HepG2 (cell line): Measurements from ENCODE around the gene DNAJB11. TPM values are rescaled to one million over a fixed set of nuclear protein-coding genes. Genes with fewer than 3 reads are reported as not detected.
A peak's percentile ranks its signal among the peaks of the same experiment; 100 is the strongest.

ENCODE experiments used
- CREB1 ChIP-seq, 2 experiments: fragments of 450-650 bp in 1 of 2; IDR thresholded peaks; 2 replicates each; pipeline ENCODE4 v1.6.1; 2016 to 2017; ENCODE audit warnings: control low read depth in 1 of 2, mild to moderate bottlenecking in 1 of 2, missing compliant biosample characterization in 1 of 2, missing genetic modification characterization in 1 of 2
- ESRRA ChIP-seq: sonication (generic); formaldehyde crosslinking; IDR thresholded peaks from 2 replicates; pipeline ENCODE4 v1.5.1; 2020; ENCODE audit warnings: mild to moderate bottlenecking, low read depth, missing genetic modification reagents
- IRF2 ChIP-seq: IDR thresholded peaks from 2 replicates; pipeline ENCODE4 v1.6.1; 2018; ENCODE audit warnings: missing genetic modification reagents, missing compliant biosample characterization
- KDM6A ChIP-seq: IDR thresholded peaks from 2 replicates; pipeline ENCODE4 v1.6.1; 2016; ENCODE audit warnings: low read depth
- ZNF260 ChIP-seq: sonication (generic); formaldehyde crosslinking; IDR thresholded peaks from 2 replicates; pipeline ENCODE4 v1.4.0; 2020; ENCODE audit warnings: missing genetic modification reagents, low read depth, mild to moderate bottlenecking, borderline replicate concordance
- ZNF431 ChIP-seq: sonication (generic); formaldehyde crosslinking; IDR thresholded peaks from 2 replicates; pipeline ENCODE4 v1.9.0; 2022; ENCODE audit warnings: missing genetic modification reagents, low read depth, mild to moderate bottlenecking, borderline replicate concordance
- polyA plus RNA-seq, 8 experiments: library from polyadenylated mRNA; depleted of rRNA in 3 of 8; stranded (reverse) in 7 of 8; unstranded in 1 of 8; fragments of >200 nt; fragmentation: Illumina TruSeq in 4 of 8; extraction: Trizol in 4 of 8; gene quantifications; 2 replicates each; pipeline versions ENCODE4 v1.2.1 to v1.2.3, GENCODE V29; 2011 to 2016; ENCODE audit warnings: low read depth in 4 of 8, missing spikeins in 1 of 8, mixed read lengths in 1 of 8; ENCODE audit not compliant: insufficient read depth in 1 of 8
- total RNA-seq, 5 experiments: library from RNA; depleted of rRNA; stranded (reverse); fragments of >200 nt; fragmentation: Illumina TruSeq; extraction: Trizol; gene quantifications; 2 replicates each; pipeline ENCODE4 v1.2.3, GENCODE V29; 2016; ENCODE audit warnings: low read depth in 1 of 5
- TF ChIP-seq, protein P1 (sequence below): IDR thresholded peaks from 2 replicates; pipeline ENCODE4 v1.6.1; 2016; ENCODE audit warnings: low read depth, borderline replicate concordance
- TF ChIP-seq, protein P2 (sequence below): sonication (generic); formaldehyde crosslinking; IDR thresholded peaks from 2 replicates; pipeline ENCODE4 v1.8.0; 2022; ENCODE audit warnings: mild to moderate bottlenecking, missing genetic modification reagents, borderline replicate concordance
- TF ChIP-seq, protein P3 (sequence below): conservative IDR thresholded peaks from 2 replicates; pipeline ENCODE4 v1.6.1; 2018; ENCODE audit warnings: missing genetic modification reagents
- TF ChIP-seq, protein P4 (sequence below): IDR thresholded peaks from 2 replicates; pipeline ENCODE4 v1.4.0; 2020; ENCODE audit warnings: mild to moderate bottlenecking, missing genetic modification reagents
- TF ChIP-seq, protein P5 (sequence below): sonication (generic); formaldehyde crosslinking; IDR thresholded peaks from 2 replicates; pipeline ENCODE4 v1.9.0; 2021; ENCODE audit warnings: missing genetic modification reagents, borderline replicate concordance
- TF ChIP-seq, protein P6 (sequence below): sonication (generic); formaldehyde crosslinking; IDR thresholded peaks from 2 replicates; pipeline ENCODE4 v1.4.0; 2020; ENCODE audit warnings: missing genetic modification reagents, borderline replicate concordance

The DNAJB11 gene
- total and polyA plus RNA-seq, 2 of the 13 experiments (the other 11 are each of a cell fraction or from before 2014, with no cell fraction given), result 41.0 to 132 TPM

DNA sequence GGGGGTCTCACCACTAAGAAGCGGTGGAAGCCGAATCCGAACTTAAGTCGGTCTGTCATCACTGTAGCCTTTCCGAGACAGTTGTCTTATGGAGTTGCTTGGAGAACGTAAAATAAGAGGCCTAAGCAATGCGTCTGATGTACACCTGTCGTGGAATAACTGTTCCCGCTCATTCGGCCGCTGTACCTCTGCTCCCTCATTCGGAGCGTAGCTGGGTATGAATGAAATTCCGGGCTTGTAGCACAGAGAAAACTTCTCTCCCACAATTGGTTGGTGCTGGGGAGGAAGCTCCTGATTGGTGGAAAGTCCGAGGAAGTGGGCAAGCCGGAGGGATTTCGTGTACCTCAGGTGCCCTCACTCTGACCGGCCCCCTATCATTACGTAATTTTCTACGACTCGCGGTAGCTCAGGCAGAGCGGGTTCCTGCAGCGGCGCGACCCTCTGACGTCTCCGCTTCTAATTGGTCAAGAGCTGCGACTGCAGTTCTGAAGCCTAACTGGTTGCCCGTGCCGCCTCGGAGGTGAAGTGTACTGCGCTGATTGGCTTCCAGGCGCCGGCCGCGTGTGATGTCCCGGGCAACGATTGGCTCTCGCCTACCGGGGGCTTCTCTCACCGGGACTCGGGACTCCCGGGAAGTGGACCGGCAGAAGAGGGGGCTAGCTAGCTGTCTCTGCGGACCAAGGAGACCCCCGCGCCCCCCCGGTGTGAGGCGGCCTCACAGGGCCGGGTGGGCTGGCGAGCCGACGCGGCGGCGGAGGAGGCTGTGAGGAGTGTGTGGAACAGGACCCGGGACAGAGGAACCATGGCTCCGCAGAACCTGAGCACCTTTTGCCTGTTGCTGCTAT is at the start of gene DNAJB11 (continued):
- TF ChIP-seq, protein P1, sequence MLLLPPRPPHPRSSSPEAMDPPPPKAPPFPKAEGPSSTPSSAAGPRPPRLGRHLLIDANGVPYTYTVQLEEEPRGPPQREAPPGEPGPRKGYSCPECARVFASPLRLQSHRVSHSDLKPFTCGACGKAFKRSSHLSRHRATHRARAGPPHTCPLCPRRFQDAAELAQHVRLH (CRISPR knock-in tag), result no peak
- TF ChIP-seq, protein P2, sequence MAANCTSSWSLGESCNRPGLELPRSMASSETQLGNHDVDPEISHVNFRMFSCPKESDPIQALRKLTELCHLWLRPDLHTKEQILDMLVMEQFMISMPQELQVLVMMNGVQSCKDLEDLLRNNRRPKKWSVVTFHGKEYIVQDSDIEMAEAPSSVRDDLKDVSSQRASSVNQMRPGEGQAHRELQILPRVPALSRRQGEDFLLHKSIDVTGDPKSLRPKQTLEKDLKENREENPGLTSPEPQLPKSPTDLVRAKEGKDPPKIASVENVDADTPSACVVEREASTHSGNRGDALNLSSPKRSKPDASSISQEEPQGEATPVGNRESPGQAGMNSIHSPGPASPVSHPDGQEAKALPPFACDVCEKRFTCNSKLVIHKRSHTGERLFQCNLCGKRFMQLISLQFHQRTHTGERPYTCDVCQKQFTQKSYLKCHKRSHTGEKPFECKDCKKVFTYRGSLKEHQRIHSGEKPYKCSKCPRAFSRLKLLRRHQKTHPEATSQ (CRISPR knock-in tag), result no peak
- TF ChIP-seq IRF2 (peak; percentile 38; the same call in 1 of the 2 replicates), ESRRA (no peak), KDM6A (CRISPR knock-in tag) (peak; percentile 9; the same call in 1 of the 2 replicates), CREB1 (IDR thresholded peaks at IDR 0.05) (peak; percentile 97), CREB1 (CRISPR knock-in tag; IDR thresholded peaks at IDR 0.05) (peak; percentile 99), ZNF260 (CRISPR knock-in tag) (no peak), ZNF431 (CRISPR knock-in tag) (no peak)
- TF ChIP-seq, protein P3, sequence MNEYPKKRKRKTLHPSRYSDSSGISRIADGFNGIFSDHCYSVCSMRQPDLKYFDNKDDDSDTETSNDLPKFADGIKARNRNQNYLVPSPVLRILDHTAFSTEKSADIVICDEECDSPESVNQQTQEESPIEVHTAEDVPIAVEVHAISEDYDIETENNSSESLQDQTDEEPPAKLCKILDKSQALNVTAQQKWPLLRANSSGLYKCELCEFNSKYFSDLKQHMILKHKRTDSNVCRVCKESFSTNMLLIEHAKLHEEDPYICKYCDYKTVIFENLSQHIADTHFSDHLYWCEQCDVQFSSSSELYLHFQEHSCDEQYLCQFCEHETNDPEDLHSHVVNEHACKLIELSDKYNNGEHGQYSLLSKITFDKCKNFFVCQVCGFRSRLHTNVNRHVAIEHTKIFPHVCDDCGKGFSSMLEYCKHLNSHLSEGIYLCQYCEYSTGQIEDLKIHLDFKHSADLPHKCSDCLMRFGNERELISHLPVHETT, result 0 out of 2 replicates have a peak, but pooled peaks have one; percentile 51
- TF ChIP-seq, protein P4, sequence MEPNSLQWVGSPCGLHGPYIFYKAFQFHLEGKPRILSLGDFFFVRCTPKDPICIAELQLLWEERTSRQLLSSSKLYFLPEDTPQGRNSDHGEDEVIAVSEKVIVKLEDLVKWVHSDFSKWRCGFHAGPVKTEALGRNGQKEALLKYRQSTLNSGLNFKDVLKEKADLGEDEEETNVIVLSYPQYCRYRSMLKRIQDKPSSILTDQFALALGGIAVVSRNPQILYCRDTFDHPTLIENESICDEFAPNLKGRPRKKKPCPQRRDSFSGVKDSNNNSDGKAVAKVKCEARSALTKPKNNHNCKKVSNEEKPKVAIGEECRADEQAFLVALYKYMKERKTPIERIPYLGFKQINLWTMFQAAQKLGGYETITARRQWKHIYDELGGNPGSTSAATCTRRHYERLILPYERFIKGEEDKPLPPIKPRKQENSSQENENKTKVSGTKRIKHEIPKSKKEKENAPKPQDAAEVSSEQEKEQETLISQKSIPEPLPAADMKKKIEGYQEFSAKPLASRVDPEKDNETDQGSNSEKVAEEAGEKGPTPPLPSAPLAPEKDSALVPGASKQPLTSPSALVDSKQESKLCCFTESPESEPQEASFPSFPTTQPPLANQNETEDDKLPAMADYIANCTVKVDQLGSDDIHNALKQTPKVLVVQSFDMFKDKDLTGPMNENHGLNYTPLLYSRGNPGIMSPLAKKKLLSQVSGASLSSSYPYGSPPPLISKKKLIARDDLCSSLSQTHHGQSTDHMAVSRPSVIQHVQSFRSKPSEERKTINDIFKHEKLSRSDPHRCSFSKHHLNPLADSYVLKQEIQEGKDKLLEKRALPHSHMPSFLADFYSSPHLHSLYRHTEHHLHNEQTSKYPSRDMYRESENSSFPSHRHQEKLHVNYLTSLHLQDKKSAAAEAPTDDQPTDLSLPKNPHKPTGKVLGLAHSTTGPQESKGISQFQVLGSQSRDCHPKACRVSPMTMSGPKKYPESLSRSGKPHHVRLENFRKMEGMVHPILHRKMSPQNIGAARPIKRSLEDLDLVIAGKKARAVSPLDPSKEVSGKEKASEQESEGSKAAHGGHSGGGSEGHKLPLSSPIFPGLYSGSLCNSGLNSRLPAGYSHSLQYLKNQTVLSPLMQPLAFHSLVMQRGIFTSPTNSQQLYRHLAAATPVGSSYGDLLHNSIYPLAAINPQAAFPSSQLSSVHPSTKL (CRISPR knock-in tag), result peak; percentile 39; the same call in 1 of the 2 replicates
- TF ChIP-seq, protein P5, sequence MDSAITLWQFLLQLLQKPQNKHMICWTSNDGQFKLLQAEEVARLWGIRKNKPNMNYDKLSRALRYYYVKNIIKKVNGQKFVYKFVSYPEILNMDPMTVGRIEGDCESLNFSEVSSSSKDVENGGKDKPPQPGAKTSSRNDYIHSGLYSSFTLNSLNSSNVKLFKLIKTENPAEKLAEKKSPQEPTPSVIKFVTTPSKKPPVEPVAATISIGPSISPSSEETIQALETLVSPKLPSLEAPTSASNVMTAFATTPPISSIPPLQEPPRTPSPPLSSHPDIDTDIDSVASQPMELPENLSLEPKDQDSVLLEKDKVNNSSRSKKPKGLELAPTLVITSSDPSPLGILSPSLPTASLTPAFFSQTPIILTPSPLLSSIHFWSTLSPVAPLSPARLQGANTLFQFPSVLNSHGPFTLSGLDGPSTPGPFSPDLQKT (CRISPR knock-in tag), result no peak
- TF ChIP-seq, protein P6, sequence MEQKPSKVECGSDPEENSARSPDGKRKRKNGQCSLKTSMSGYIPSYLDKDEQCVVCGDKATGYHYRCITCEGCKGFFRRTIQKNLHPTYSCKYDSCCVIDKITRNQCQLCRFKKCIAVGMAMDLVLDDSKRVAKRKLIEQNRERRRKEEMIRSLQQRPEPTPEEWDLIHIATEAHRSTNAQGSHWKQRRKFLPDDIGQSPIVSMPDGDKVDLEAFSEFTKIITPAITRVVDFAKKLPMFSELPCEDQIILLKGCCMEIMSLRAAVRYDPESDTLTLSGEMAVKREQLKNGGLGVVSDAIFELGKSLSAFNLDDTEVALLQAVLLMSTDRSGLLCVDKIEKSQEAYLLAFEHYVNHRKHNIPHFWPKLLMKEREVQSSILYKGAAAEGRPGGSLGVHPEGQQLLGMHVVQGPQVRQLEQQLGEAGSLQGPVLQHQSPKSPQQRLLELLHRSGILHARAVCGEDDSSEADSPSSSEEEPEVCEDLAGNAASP (CRISPR knock-in tag), result peak; percentile 98
